Measurements from ENCODE around the gene TRAPPC2B.
"Not testable (repeated sequence)": the region's sequence is repeated elsewhere in the genome, so short reads cannot be mapped to it uniquely, and the experiment has no call there.

The TRAPPC2B gene

GRCh38 chr19:57374179-57374578 lies 10.8 kb downstream of the TRAPPC2B start:
- in situ Hi-C loops (cut with HindIII; ENCODE audit: low sequenced_read_pairs) = no loop called here

GRCh38 chr19:57374647-57375046 lies 11.3 kb downstream of the TRAPPC2B start:
- in situ Hi-C loops (cut with HindIII; ENCODE audit: low sequenced_read_pairs) = not testable (repeated sequence)

- in situ Hi-C loops (cut with HindIII; ENCODE audit: low sequenced_read_pairs) = no loop called here
Observed at GRCh38 chr19:57376151-57376550, 12.8 kb downstream of the TRAPPC2B start.

GRCh38 chr19:57377498-57378146 lies 14.3 kb downstream of the TRAPPC2B start:
- in situ Hi-C loops (cut with HindIII; ENCODE audit: low sequenced_read_pairs) = no loop called here

GRCh38 chr19:57380923-57381322 lies 17.6 kb downstream of the TRAPPC2B start:
- in situ Hi-C loops (cut with HindIII; ENCODE audit: low sequenced_read_pairs) = no loop called here

- in situ Hi-C loops (cut with HindIII; ENCODE audit: low sequenced_read_pairs) = no loop called here
Observed at GRCh38 chr19:57382806-57383488, 19.6 kb downstream of the TRAPPC2B start.

GRCh38 chr19:57389194-57389729 lies 25.9 kb downstream of the TRAPPC2B start:
- in situ Hi-C loops (cut with HindIII; ENCODE audit: low sequenced_read_pairs) = no loop called here

GRCh38 chr19:57389730-57390598 lies 26.6 kb downstream of the TRAPPC2B start, which contains the start of gene ZNF548:
TSS of gene ZNF548 (plus strand) at chr19:57389854. CDS start at chr19:57390100, 246 bp downstream.
- in situ Hi-C loops (cut with HindIII; ENCODE audit: low sequenced_read_pairs) = no loop called here

- in situ Hi-C loops (cut with HindIII; ENCODE audit: low sequenced_read_pairs) = no loop called here
Observed at GRCh38 chr19:57395710-57396109, 32.4 kb downstream of the TRAPPC2B start.

- in situ Hi-C loops (cut with HindIII; ENCODE audit: low sequenced_read_pairs) = no loop called here
Observed at GRCh38 chr19:57398868-57399267, 35.5 kb downstream of the TRAPPC2B start.

GRCh38 chr19:57403737-57404563 lies 40.6 kb downstream of the TRAPPC2B start:
- in situ Hi-C loops (cut with HindIII; ENCODE audit: low sequenced_read_pairs) = no loop called here

GRCh38 chr19:57406516-57407123 lies 43.3 kb downstream of the TRAPPC2B start:
- in situ Hi-C loops (cut with HindIII; ENCODE audit: low sequenced_read_pairs) = no loop called here

GRCh38 chr19:57410877-57411671 lies 47.7 kb downstream of the TRAPPC2B start, which contains the start of gene ZNF17:
TSS of gene ZNF17 (plus strand) at chr19:57411161. CDS start at chr19:57413616, 2,455 bp downstream.
- in situ Hi-C loops (cut with HindIII; ENCODE audit: low sequenced_read_pairs) = no loop called here

All from DLD1 (cell line).